HuH-7 (cell line): ENCODE measurements around the gene GAGE12E.
"Not testable (repeated sequence)": the region's sequence is repeated elsewhere in the genome, so short reads cannot be mapped to it uniquely, and the experiment has no call there.

Experiments used
- DNase-seq: peaks from one replicate; pipeline ENCODE4 v3.0.0; 2011; ENCODE audit warnings: low spot score

GAGE12E gene

GRCh38 chrX:49550989-49551388 is at the start of gene GAGE12E:
TSS of gene GAGE12E (plus strand) at chrX:49551289. CDS start at chrX:49552444, 1,155 bp downstream.
- not testable (repeated sequence) for DNase-seq

- not testable (repeated sequence) for DNase-seq
Observed at GRCh38 chrX:49531877-49532276, 19.2 kb upstream of the GAGE12E start, which contains the start of gene GAGE12C. TSS of gene GAGE12C (plus strand) at chrX:49532177. CDS start at chrX:49533332, 1,155 bp downstream.

- DNase-seq: not testable (repeated sequence)
Observed at GRCh38 chrX:49541433-49541832, 9.7 kb upstream of the GAGE12E start, which contains the start of gene GAGE12D. TSS of gene GAGE12D (plus strand) at chrX:49541733. CDS start at chrX:49542888, 1,155 bp downstream.

- not testable (repeated sequence) for DNase-seq
Observed at GRCh38 chrX:49560542-49560941, 9.5 kb downstream of the GAGE12E start, which contains the start of gene GAGE12F. TSS of gene GAGE12F (plus strand) at chrX:49560842. CDS start at chrX:49561997, 1,155 bp downstream.

- not testable (repeated sequence) for DNase-seq
Observed at GRCh38 chrX:49568728-49569127, 17.6 kb downstream of the GAGE12E start.

GRCh38 chrX:49569152-49569551 is 18.1 kb downstream of the GAGE12E start:
- not testable (repeated sequence) for DNase-seq

GRCh38 chrX:49570100-49570499 is 19.0 kb downstream of the GAGE12E start, which contains the start of gene GAGE12G:
TSS of gene GAGE12G (plus strand) at chrX:49570400. CDS start at chrX:49571555, 1,155 bp downstream.
- not testable (repeated sequence) for DNase-seq

GRCh38 chrX:49579649-49580048 is 28.6 kb downstream of the GAGE12E start, which contains the start of gene GAGE12H:
TSS of gene GAGE12H (plus strand) at chrX:49579949. CDS start at chrX:49581104, 1,155 bp downstream.
- not testable (repeated sequence) for DNase-seq

- DNase-seq: not testable (repeated sequence)
Observed at GRCh38 chrX:49589196-49589595, 38.1 kb downstream of the GAGE12E start, which contains the start of gene GAGE2A. TSS of gene GAGE2A (plus strand) at chrX:49589496. CDS start at chrX:49590651, 1,155 bp downstream.

GRCh38 chrX:49589769-49590478 is 38.8 kb downstream of the GAGE12E start:
- DNase-seq: not testable (repeated sequence)

- DNase-seq: not testable (repeated sequence)
Observed at GRCh38 chrX:49590488-49590887, 39.4 kb downstream of the GAGE12E start.

GRCh38 chrX:49598720-49599119 is 47.6 kb downstream of the GAGE12E start, which contains the start of gene GAGE1:
TSS of gene GAGE1 (plus strand) at chrX:49599020. CDS start at chrX:49600175, 1,155 bp downstream.
- DNase-seq: not testable (repeated sequence)
